ENCODE measurements around the gene FAM110A.
"Not testable (repeated sequence)": the region's sequence is repeated elsewhere in the genome, so short reads cannot be mapped to it uniquely, and the experiment has no call there.

FAM110A gene

DNA sequence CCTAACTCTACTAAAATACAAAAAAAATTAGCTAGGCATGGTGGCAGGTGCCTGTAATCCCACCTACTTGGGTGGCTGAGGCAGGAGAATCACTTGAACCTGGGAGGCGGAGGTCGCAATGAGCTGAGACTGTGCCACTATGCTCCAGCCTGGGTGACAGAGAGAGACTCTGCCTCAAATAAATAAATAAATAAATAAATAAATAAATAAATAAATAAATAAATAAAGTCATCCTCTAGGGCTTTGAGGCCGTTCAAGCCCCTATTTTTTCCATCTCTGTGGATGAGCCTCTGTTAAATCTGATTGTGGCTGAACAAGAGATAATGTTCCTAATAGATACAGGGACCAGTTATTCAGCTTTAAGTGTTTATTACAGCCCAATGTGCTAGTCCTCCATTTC lies 31.8 kb upstream of the FAM110A start:
- TF ChIP-seq, protein P1, sequence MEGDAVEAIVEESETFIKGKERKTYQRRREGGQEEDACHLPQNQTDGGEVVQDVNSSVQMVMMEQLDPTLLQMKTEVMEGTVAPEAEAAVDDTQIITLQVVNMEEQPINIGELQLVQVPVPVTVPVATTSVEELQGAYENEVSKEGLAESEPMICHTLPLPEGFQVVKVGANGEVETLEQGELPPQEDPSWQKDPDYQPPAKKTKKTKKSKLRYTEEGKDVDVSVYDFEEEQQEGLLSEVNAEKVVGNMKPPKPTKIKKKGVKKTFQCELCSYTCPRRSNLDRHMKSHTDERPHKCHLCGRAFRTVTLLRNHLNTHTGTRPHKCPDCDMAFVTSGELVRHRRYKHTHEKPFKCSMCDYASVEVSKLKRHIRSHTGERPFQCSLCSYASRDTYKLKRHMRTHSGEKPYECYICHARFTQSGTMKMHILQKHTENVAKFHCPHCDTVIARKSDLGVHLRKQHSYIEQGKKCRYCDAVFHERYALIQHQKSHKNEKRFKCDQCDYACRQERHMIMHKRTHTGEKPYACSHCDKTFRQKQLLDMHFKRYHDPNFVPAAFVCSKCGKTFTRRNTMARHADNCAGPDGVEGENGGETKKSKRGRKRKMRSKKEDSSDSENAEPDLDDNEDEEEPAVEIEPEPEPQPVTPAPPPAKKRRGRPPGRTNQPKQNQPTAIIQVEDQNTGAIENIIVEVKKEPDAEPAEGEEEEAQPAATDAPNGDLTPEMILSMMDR (IDR thresholded peaks at IDR 0.05; ENCODE audit: borderline replicate concordance, control extremely low read depth, extremely low read depth, insufficient read depth, missing control alignments): no peak
- in situ Hi-C loops (cut with MboI; ENCODE audit: low sequenced_read_pairs, unreplicated experiment): loop anchor here (25.0 kb wide), 1 partner anchor 386 kb away; the partner anchor contains the start of gene TMEM74B
- DNase-seq (ENCODE audit: low spot score): no peak

DNA sequence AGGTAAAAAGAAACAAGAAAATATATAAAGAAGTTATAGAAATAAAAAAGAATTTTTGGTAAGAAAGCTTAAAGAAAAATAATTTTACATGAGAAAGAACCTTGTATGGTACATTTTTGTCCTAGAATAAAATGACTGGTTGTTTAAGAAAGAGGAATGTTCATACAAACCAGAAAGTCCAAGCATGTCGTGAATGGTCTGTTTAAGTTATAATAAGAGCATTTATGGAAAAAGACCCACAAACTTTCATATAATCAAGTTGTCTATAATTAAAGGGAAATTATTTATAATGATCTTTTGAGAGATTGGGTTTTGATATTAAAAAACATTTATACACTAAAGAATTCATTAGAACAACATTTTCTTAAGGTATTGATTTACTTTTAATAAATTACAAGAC lies 27.8 kb upstream of the FAM110A start:
- no peak for DNase-seq (ENCODE audit: low spot score)

DNA sequence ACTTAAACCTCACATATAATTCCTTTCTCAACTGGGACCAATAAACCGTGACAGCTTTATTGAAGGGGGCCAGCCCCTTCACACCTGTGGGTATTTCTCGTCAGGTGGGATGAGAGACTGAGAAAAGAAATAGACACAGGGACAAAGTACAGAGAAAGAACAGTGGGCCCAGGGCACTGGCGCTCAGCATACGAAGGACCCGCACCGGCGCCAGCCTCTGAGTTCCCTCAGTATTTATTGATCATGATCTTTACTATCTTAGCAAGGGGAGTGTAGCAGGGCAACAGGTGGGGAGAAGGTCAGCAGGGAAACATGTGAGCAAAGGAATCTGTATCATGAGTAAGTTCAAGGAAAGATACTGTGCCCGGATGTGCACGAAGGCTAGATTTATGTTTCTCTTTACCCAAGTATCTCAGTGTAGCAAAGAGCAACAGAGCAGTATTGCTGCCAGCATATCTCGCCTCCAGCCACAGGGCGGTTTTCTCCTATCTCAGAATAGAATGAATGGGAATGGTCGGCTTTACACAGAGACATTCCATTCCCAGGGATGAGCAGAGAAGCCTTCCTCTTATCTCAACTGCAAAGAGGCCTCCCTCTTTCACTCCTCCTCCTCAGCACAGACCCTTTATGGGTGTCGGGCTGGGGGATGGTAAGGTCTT lies 21.6 kb upstream of the FAM110A start:
- DNase-seq (ENCODE audit: low spot score): not testable (repeated sequence)
- in situ Hi-C loops (cut with MboI; ENCODE audit: low sequenced_read_pairs, unreplicated experiment): loop anchor here (25.0 kb wide), 1 partner anchor 375 kb away; the partner anchor contains the start of gene TMEM74B

More for the DNA sequence above, 27.8 kb upstream of the FAM110A start:
- TF ChIP-seq, protein P1 (IDR thresholded peaks at IDR 0.05; ENCODE audit: borderline replicate concordance, control extremely low read depth, extremely low read depth, insufficient read depth, missing control alignments): no peak
- in situ Hi-C loops (cut with MboI; ENCODE audit: low sequenced_read_pairs, unreplicated experiment): loop anchor here (25.0 kb wide), 1 partner anchor 382 kb away; the partner anchor contains the start of gene TMEM74B

DNA sequence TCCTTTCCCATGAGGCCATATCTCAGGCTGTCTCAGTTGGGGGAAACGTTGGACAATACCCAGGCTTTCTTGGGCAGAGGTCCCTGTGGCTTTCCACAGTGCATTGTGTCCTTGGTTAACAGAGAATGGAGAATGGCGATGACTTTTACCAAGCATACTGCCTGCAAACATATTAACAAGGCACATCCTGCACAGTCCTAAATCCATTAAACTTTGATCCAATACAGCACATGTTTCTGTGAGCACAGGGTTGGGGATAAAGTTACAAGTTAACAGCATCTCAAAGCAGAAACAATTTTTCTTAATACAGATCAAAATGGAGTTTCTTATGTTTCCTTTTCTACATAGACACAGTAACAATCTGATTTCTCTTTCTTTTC lies 21.1 kb upstream of the FAM110A start:
- in situ Hi-C loops (cut with MboI; ENCODE audit: low sequenced_read_pairs, unreplicated experiment): loop anchor here (25.0 kb wide), 1 partner anchor 375 kb away; the partner anchor contains the start of gene TMEM74B
- not testable (repeated sequence) for DNase-seq (ENCODE audit: low spot score)

DNA sequence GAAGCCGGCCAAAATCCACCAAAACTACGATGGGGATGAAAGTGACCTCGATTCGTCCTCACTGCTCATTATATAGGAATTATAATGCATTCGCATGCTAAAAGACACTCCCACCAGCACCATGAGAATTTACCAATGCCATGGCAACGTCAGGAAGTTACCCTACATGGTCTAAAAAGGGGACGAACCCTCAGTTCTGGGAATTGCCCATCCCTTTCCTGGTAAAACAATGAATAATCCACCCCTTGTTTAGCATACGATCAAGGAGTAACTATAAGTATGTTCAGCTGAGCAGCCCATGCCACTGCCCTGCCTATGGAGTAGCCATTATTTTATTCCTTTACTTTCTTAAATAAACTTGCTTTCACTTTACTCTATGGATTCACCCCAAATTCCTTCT lies 20.1 kb upstream of the FAM110A start:
- no peak for DNase-seq (ENCODE audit: low spot score)
- TF ChIP-seq, protein P1 (IDR thresholded peaks at IDR 0.05; ENCODE audit: borderline replicate concordance, control extremely low read depth, extremely low read depth, insufficient read depth, missing control alignments): no peak
- in situ Hi-C loops (cut with MboI; ENCODE audit: low sequenced_read_pairs, unreplicated experiment): loop anchor here (25.0 kb wide), 1 partner anchor 374 kb away; the partner anchor contains the start of gene TMEM74B

DNA sequence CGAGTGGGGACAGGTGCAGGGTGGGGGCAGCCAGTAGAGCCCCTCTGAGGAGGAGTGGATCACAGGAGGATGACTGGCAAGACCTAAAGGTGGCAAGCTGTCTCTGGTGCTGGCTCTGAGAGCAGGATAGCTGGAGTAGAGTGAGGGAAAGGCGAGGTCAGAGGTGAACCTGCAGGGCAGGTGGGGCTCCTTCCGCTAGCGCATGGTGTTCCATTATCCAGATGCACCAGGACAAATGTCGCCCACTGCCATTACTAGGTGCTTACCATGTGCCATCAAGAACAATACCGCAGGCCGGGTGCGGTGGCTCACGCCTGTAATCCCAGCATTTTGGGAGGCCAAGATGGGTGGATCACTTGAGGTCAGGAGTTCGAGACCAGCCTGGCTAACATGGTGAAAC lies 18.3 kb upstream of the FAM110A start:
- DNase-seq (ENCODE audit: low spot score): no peak
- in situ Hi-C loops (cut with MboI; ENCODE audit: low sequenced_read_pairs, unreplicated experiment): loop anchor here (5.0 to 25.0 kb wide), 2 partner anchors 142 to 372 kb away; partner anchors contain the start of gene TMEM74B
- TF ChIP-seq, protein P1 (IDR thresholded peaks at IDR 0.05; ENCODE audit: borderline replicate concordance, control extremely low read depth, extremely low read depth, insufficient read depth, missing control alignments): no peak

DNA sequence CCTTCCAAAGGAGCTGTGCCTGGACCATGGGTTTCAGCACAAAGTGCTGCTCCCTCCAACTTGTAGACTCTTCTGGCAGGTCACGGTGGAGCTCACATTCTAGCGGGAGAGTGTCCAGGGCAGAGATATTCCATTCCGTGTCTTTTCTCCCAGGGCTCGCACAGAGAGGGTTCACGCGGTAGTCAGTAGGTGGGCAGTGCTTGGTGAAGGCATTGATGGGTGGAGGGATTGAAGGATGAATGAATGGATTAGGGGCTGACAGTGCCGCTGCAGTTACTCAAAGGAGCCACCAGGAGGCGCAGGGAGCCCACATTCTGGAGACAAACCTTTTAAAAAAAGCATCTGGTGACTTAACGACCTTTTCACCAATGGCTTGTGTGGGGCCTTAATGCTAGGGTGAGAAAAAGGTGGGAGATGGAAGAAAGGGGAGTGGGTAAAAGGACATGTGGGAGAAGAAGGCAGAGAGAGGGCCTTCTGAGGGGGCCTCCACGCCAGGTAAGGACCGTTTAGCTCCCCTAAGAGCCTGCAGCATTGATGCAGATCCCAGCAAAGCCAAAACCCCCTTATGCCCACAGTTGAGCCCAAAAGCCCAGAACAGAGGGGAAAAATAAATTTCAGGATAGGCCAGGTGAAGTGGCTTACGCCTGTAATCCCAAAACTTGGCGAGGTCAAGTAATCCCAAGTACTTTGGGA lies 17.5 kb upstream of the FAM110A start:
- peak; percentile 81 for DNase-seq (ENCODE audit: low spot score)
- TF ChIP-seq, protein P1 (IDR thresholded peaks at IDR 0.05; ENCODE audit: borderline replicate concordance, control extremely low read depth, extremely low read depth, insufficient read depth, missing control alignments): peak; percentile 96
- in situ Hi-C loops (cut with MboI; ENCODE audit: low sequenced_read_pairs, unreplicated experiment): loop anchor here (5.0 to 25.0 kb wide), 2 partner anchors 141 to 371 kb away; partner anchors contain the start of gene TMEM74B

Data from GM13976 (cell line).